Psoas muscle (tissue), 8 donors: ENCODE data around the gene RAD9A. TPM values are rescaled to one million over a fixed set of nuclear protein-coding genes. Genes with fewer than 3 reads are reported as not detected.

Experiments used
- ATAC-seq, 4 donors: fragments of 200-7000 bp; cut with Tn5 transposase; one replicate each; pipeline ENCODE4 v1.9.1; 2020; ENCODE audit warnings: moderate library complexity in 3 of 4, mild to moderate bottlenecking in 2 of 4
- DNase-seq, 2 donors: peaks; one replicate each; pipeline ENCODE4 v3.0.0-alpha.2; 2020
- H3K27ac ChIP-seq: fragments of 200-600 bp; one replicate; pipeline ENCODE4 v1.8.0; 2022
- H3K27me3 ChIP-seq, 3 donors: fragments of 200-600 bp in 1 of 3; one replicate each; pipeline versions ENCODE4 v1.6.1 to v1.8.0; 2013 to 2022; ENCODE audit warnings: low read length in 2 of 3, mild to moderate bottlenecking in 2 of 3, moderate library complexity in 1 of 3; ENCODE audit not compliant: insufficient read depth in 3 of 3
- H3K36me3 ChIP-seq, 2 donors: fragments of 200-600 bp in 1 of 2; one replicate each; pipeline versions ENCODE4 v1.6.1 to v1.8.0; 2013 to 2022; ENCODE audit warnings: low read depth in 1 of 2, mild to moderate bottlenecking in 1 of 2, moderate library complexity in 1 of 2; ENCODE audit not compliant: insufficient read depth in 1 of 2
- H3K4me1 ChIP-seq: fragments of 200-600 bp; one replicate; pipeline ENCODE4 v1.8.0; 2022
- H3K4me3 ChIP-seq: fragments of 200-600 bp; one replicate; pipeline ENCODE4 v1.8.0; 2022; ENCODE audit warnings: mild to moderate bottlenecking
- H3K9me3 ChIP-seq: fragments of 200-600 bp; one replicate; pipeline ENCODE4 v1.8.0; 2022
- WGBS, 3 donors: extraction: QIAGEN DNeasy Blood & Tissue Kit; methylation state at CpG; one replicate each; pipeline versions ENCODE4 v1.1.6 to v1.1.7; 2013; 5-methylcytosine and 5-hydroxymethylcytosine counted together
- intact Hi-C, 2 donors: fragments of 100-400 bp; cut with DNase I; formaldehyde crosslinking; loops; one replicate each; pipeline versions ENCODE4 v1.11.0 to v1.14.2; 2022
- polyA plus RNA-seq, 3 donors: library from polyadenylated mRNA; stranded (reverse); fragments of 200-250 nt; gene quantifications; one replicate each; pipeline ENCODE4 v1.2.3, GENCODE V29; 2013
- total RNA-seq, 4 donors: library from RNA; stranded (reverse); fragmentation: NEBNext Ultra II Directional in 2 of 4; extraction: Animal tissue kit (Norgen Biotek cat#: 25700) in 2 of 4; gene quantifications; one replicate each; pipeline versions ENCODE4 v1.2.1 to v1.2.4, GENCODE V29; 2021 to 2023
- TF ChIP-seq, protein P1 (sequence below): fragments of 200-600 bp; IDR thresholded peaks from one replicate; pipeline ENCODE4 v1.8.0; 2022; ENCODE audit warnings: antibody characterized with exemption
- donor health status: healthy with polysubstance abuse.
- donor health status: DM: no; HTN: no; CAD: no; lungs with moderate emphysema.
- donor health status: Bipolar disorder and iron deficiency.
- donor health status: healthy.
- donor health status: DM: yes; HTN: yes; CAD: no.
- donor health status: DM: no; HTN: no; CAD: no.
- donor health status: DM: no; HTN: no; CAD: no.
- donor health status: DM: yes; HTN: yes; CAD: no.

RAD9A gene
- total and polyA plus RNA-seq, 7 donors = 1.8 to 12.3 (median 6.7) TPM

GRCh38 chr11:67395555-67396258 is 3.9 kb downstream of the RAD9A start:
- WGBS, 3 donors = 79 to 87% (median 80%) methylated on average over 19 of the region's 19 CpGs
- intact Hi-C loops = no loop called here
- H3K4me3 ChIP-seq = no peak overlapping the region
- no peaks in the 10 kb centered on the region for H3K9me3 ChIP-seq
- DNase-seq (no peak), ATAC-seq (no peak)
- H3K27me3 ChIP-seq = no peaks in the 10 kb centered on the region
- no peak overlapping the region for H3K27ac ChIP-seq
- TF ChIP-seq, protein P1, sequence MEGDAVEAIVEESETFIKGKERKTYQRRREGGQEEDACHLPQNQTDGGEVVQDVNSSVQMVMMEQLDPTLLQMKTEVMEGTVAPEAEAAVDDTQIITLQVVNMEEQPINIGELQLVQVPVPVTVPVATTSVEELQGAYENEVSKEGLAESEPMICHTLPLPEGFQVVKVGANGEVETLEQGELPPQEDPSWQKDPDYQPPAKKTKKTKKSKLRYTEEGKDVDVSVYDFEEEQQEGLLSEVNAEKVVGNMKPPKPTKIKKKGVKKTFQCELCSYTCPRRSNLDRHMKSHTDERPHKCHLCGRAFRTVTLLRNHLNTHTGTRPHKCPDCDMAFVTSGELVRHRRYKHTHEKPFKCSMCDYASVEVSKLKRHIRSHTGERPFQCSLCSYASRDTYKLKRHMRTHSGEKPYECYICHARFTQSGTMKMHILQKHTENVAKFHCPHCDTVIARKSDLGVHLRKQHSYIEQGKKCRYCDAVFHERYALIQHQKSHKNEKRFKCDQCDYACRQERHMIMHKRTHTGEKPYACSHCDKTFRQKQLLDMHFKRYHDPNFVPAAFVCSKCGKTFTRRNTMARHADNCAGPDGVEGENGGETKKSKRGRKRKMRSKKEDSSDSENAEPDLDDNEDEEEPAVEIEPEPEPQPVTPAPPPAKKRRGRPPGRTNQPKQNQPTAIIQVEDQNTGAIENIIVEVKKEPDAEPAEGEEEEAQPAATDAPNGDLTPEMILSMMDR = no peak
- peaks cover 37% of the 10 kb centered on the region for H3K4me1 ChIP-seq
- peaks cover 0 to 67% of the 10 kb centered on the region in 2 donors for H3K36me3 ChIP-seq

GRCh38 chr11:67396259-67396581 is 4.4 kb downstream of the RAD9A start:
- 79 to 93% (median 92%) methylated on average over 7 of the region's 7 CpGs for WGBS, 3 donors
- H3K27ac ChIP-seq = no peak overlapping the region
- ATAC-seq = no peak

GRCh38 chr11:67396587-67397389 is 5.0 kb downstream of the RAD9A start:
- H3K4me3 ChIP-seq = no peak overlapping the region
- TF ChIP-seq, protein P1 = no peak
- peaks cover 31% of the 10 kb centered on the region for H3K4me1 ChIP-seq
- WGBS, 3 donors = 43 to 53% (median 44%) methylated on average over 11 to 13 of the region's 13 CpGs
- H3K27me3 ChIP-seq = no peaks in the 10 kb centered on the region
- no peak overlapping the region for H3K27ac ChIP-seq
- no peaks in the 10 kb centered on the region for H3K9me3 ChIP-seq
- intact Hi-C loops = no loop called here
- no peak for ATAC-seq
- peaks cover 0 to 68% of the 10 kb centered on the region in 2 donors for H3K36me3 ChIP-seq
- no peak for DNase-seq

More at GRCh38 chr11:67396259-67396581, 4.4 kb downstream of the RAD9A start:
- TF ChIP-seq, protein P1 = no peak
- no peaks in the 10 kb centered on the region for H3K9me3 ChIP-seq
- DNase-seq = no peak
- intact Hi-C loops = no loop called here
- H3K27me3 ChIP-seq = no peaks in the 10 kb centered on the region
- no peak overlapping the region for H3K4me3 ChIP-seq
- H3K36me3 ChIP-seq = peaks cover 0 to 68% of the 10 kb centered on the region in 2 donors
- peaks cover 33% of the 10 kb centered on the region for H3K4me1 ChIP-seq

DNA sequence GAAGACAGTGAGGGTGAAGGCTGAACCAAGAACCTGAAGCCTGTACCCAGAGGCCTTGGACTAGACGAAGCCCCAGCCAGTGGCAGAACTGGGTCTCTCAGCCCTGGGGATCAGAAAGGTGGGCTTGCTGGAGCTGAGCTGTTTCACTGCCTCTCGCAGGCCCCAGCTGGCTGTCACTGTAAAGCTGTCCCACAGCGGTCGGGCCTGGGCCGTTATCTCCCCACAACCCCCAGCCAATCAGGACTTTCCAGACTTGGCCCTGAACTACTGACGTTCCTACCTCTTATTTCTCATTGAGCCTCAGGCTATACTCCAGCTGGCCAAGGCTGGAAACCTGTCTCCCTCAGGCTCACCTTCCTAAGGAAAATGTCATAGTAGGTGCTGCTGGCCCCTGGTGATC is 5.8 kb downstream of the RAD9A start:
- Histone ChIP-seq H3K4me3 (no peak overlapping the region), H3K27me3 (no peaks in the 10 kb centered on the region), H3K9me3 (no peaks in the 10 kb centered on the region), H3K36me3 (peaks cover 0 to 68% of the 10 kb centered on the region in 2 donors), H3K27ac (no peak overlapping the region), H3K4me1 (peaks cover 33% of the 10 kb centered on the region)
- ATAC-seq (no peak), DNase-seq (no peak)
- TF ChIP-seq, protein P1 = no peak
- WGBS, 3 donors = 48 to 86% (median 60%) methylated on average over 6 of the region's 6 CpGs
- intact Hi-C loops = no loop called here
